Measurements from ENCODE around the gene TTYH1.

GRCh38 chr19:54388802-54389139, 26.5 kb upstream of the TTYH1 start:
- no peak for TF ChIP-seq POLR2A (IDR thresholded peaks at IDR 0.05)
- TF ChIP-seq, protein P1, sequence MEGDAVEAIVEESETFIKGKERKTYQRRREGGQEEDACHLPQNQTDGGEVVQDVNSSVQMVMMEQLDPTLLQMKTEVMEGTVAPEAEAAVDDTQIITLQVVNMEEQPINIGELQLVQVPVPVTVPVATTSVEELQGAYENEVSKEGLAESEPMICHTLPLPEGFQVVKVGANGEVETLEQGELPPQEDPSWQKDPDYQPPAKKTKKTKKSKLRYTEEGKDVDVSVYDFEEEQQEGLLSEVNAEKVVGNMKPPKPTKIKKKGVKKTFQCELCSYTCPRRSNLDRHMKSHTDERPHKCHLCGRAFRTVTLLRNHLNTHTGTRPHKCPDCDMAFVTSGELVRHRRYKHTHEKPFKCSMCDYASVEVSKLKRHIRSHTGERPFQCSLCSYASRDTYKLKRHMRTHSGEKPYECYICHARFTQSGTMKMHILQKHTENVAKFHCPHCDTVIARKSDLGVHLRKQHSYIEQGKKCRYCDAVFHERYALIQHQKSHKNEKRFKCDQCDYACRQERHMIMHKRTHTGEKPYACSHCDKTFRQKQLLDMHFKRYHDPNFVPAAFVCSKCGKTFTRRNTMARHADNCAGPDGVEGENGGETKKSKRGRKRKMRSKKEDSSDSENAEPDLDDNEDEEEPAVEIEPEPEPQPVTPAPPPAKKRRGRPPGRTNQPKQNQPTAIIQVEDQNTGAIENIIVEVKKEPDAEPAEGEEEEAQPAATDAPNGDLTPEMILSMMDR (IDR thresholded peaks at IDR 0.05) = no peak

Measured in testis (tissue), 2 donors.